ENCODE measurements around the gene OVOL1.
"Not testable (repeated sequence)": the region's sequence is repeated elsewhere in the genome, so short reads cannot be mapped to it uniquely, and the experiment has no call there.

The OVOL1 gene
- 0.77 to 43.5 (median 9.8) reads per million in 18 experiments for total RNA-seq

DNA sequence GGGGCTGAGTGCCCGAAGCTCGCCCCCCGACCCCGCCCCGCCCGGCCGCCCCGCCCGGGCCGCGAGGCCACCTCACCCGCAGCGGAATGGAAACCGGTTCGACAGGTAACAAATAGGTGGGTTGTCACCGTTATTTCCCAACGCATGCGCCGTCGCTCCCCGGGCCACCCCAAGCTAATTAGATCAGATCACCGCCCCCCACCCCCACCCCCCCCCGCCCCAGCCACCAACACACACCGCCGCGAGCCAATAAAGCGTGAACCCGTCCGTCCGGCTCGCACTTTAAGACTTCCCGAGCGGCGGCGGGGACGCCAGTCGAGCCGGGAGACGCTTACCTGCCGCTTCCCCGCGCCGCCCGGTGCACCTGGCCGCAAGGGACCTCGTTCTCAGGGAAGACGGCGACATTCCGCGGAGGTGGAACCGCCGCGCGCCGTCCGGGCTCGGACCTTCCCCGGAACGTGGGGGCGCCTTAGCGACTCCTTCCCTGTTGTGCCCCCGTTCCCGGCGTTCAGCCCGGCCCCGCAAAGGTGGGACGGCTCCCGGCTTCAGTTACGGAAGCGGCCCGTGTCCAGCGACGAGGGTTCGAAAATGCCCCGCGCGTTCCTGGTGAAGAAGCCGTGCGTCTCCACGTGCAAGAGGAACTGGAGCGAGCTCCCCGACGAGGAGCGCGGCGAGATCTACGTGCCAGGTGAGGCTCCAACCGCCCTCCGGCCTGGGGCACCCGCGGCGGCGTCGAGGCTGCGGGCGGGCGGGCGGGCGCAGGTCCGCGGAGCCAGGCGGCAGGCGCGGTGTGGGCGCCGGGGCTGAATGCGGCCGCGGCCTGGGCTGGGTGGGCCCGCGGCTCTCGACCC, at the start of gene OVOL1:
Gene OVOL1, plus strand, starts transcription at position 278 of the 851 bp plus-strand sequence. Its CDS starts 311 bp downstream, at position 589.
- DNase-seq: no peak

DNA sequence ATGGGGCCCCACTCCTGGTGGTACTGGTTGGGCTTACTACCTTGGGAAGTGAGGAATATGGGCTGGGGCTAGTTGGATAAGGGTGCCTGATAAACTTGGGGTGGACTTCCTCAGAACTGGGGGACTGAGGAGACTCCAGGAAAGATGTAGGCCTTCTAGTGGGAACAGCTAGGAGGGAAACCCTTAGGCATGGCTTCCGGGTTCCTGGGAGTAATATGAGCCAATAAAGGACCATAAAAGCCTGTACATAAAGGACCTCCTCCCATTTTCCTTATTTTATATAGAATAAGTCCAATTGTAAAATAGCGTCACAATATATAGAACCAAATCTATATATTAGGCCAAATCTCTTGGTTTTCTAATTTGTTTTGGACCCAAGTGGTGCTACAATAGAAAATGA, 47.8 kb upstream of the OVOL1 start:
- DNase-seq: no peak

DNA sequence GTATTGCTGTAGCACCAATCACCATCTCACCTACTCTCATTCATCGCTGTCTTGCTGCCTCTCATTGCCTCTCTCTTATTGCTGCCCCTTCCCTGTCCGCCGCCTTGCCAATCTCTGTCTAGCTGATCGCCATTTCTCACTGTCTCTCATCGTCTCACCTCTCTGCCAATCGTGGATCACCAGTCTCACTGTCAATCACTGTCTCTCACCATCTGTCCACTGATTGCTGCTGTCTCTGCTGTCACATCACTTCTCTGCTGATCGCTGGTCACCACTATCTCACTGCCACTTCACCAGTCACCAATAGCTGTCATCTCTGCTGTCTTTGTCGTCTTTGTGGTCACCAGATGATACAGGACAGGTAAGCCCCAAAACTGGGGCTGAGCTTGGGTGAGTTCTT, 45.7 kb upstream of the OVOL1 start:
- DNase-seq: no peak

DNA sequence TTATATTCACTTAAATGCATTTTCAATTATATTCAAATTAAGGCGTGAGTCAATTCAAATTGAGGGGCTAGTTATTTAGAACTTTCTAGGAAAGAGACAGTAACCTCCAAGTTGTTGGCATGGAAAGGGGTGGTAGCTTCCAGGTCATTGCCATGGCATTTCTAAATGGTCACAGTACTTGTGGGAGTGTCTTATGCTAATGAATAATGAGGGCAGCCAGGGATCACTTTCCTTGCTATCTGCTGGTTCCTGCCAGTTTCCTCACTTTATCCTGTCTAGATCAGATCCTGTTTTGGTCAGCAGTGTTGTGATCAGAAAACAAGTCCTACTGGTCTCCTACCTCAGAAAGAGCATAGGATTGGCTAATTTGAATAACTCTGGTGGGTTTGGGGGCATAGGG, 44.5 kb upstream of the OVOL1 start:
- no peak for DNase-seq

DNA sequence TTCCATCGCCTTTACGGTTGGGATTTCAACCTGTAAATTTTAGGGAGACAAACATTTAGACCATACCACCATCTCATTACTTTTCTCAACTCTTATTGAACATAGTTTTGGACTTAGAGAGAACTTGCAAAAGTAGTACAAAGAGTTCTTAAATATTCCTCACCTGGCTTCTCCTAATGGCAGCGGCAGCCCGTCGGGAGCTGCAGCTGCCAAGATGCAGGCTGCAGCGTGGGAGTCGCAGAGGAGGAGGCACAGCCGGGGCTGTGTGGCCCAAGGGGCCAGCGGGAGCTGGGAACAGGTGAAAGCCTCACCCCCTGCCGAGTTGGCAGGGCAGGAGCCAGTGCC, 43.2 kb upstream of the OVOL1 start:
- no peak for DNase-seq

DNA sequence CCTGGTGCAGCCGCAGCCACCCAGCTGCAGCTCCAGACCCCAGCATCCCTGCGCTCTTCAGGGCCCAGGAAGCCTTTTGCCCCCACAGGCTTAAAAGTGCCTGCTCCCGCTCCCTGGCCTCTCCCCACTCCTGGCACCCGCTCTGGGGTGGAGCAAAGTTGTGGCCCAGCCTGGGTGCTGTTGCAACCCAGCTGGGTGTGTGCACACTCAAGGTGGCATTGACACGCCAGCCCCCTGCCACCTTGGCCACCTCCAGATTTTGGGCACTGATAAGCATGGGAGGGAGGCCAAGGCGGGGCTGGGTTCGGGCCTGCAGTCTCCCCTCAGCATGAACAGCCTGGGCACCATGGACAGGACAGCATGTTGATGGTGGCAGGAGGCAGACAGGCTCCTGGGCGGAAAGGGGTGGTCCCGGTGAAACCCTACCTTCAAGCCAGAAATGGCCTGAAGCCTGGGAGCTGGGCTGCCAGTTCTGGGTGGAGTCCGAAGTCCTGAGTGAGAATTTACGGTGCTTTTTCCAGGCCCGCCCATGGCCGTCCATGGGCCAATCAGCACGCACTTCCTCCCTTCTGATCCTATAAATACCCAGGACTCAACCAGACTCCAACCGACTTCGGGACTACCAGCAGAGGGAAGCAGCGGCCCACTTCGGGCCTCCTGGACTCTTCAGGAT, 42.7 kb upstream of the OVOL1 start:
- peak; percentile 64 to 69 for DNase-seq

DNA sequence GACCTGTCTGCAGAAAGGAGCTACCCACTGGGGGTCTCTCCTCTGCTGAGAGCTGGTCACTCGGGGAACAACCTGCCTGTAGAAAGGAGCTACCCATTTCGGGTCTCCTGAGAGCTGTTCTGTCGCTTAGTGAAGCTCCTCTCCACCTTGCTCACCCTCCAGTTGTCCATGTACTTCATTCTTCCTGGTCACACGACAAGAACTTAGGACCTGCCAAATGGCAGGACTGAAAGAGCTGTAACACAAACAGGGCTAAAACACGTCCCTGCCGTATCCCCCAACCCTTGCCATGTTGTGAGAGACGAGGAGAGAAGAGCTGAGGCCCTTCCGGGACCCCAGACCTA, 42.2 kb upstream of the OVOL1 start:
- DNase-seq: no peak

DNA sequence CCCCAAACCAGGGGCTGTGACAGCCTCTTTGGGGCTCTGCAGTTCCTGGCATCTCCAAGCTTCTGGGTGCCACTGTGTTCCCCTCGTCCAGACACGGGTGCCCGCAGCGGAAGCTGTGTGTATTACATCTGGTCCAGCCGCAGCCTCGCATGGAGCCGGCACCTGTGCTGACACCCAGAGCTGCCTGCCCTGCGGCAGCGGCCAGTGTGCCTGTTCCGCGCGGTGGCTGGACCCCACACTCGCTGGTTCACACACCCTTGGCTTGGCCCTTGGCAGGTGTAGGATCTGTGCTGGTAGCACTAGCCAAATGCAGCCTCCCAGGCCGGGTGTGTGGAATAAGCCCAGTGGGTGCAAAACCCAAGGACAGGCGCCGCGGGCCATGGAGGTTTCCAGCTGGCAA, 41.8 kb upstream of the OVOL1 start:
- no peak for DNase-seq

DNA sequence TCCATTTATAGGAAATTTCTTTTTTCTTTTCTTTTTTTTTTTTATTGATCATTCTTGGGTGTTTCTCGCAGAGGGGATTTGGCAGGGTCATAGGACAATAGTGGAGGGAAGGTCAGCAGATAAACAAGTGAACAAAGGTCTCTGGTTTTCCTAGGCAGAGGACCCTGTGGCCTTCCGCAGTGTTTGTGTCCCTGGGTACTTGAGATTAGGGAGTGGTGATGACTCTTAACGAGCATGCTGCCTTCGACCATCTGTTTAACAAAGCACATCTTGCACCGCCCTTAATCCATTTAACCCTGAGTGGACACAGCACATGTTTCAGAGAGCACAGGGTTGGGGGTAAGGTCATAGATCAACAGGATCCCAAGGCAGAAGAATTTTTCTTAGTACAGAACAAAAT, 24.7 kb upstream of the OVOL1 start:
- not testable (repeated sequence) for DNase-seq

DNA sequence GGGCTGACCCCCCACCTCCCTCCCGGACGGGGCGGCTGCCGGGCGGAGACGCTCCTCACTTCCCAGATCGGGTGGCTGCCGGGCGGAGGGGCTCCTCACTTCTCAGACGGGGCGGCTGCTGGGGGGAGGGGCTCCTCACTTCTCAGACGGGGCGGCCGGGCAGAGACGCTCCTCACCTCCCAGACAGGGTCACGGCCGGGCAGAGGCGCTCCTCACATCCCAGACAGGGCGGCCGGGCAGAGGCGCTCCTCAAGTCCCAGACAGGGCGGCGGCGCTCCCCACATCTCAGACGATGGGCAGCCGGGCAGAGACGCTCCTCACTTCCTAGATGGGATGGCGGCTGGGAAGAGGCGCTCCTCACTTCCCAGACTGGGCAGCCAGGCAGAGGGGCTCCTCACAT, 24.0 kb upstream of the OVOL1 start:
- not testable (repeated sequence) for DNase-seq

DNA sequence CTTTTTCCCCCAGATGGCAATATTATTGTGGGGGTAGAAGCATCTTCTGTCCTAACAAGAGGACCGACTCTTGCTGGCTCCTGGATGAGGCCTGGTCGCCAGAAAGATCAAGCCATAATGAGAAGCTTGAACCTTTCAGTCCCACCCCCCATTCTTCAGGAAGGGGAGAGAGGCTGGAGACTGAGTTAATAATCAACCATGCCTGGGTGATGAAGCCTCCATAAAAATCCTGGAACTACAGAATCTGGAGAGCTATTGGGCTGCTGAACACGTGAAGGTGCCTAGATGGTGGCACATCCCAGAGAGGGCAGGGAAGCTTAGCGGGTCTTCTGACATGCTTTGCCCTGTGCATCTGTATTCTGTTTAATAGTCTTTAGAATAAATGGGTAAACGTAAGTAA, 22.4 kb upstream of the OVOL1 start:
- no peak for DNase-seq

DNA sequence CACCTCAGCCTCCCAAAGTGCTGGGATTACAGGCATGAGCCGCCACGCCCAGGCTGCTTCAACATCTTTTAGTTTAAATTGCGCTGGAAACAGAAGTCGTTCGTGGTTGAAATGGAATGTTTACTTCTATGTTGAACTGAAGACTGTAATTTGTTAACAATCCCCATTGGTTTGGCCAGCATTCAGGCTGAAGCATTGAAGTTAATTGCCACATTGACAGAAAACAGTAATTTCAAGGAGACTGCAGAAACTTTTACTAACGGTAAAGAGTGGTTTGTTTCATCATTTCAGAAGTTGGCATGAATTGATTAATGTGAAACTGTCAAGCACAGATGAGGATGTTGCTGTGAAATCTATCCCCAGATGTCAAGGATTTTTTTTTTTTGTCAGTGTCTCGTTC, 20.3 kb upstream of the OVOL1 start:
- DNase-seq: peak in 1 of 2 donors; percentile 70

DNA sequence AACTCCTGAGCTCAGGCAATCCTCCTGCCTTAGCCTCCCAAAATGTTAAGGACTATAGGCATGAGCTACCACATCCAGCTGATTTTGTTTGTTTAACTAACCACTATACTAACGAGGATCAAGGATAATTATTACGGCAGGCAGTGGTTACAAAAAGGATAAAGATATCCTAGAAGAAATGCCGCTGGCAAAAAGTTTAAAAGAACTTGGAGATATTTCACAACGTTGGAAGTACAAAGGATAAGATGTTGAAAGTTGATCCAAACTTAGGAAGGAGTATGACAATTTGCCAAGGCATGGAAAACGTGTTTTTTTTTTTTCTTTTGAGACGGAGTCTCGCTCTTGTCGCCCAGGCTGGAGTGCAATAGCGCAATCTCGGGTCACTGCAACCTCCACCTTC, 19.5 kb upstream of the OVOL1 start:
- DNase-seq: no peak

DNA sequence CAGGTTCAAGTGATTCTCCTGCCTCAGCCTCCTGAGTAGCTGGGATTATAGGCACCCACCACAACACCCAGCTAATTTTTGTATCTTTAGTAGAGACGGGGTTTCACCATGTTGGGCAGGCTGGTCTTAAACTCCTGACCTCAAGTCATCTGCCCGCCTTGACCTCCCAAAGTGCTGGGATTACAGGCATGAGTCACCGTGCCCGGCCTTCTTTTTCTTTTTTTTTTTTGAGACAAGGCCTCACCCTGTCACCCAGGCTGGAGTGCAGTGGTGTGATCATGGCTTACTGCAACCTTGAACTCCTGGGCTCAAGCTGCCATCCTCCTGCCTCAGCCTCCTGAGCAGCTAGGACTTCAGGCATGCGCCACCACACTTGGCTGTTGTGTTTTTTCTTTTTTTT, 19.1 kb upstream of the OVOL1 start:
- peak; percentile 62 to 63 for DNase-seq

DNA sequence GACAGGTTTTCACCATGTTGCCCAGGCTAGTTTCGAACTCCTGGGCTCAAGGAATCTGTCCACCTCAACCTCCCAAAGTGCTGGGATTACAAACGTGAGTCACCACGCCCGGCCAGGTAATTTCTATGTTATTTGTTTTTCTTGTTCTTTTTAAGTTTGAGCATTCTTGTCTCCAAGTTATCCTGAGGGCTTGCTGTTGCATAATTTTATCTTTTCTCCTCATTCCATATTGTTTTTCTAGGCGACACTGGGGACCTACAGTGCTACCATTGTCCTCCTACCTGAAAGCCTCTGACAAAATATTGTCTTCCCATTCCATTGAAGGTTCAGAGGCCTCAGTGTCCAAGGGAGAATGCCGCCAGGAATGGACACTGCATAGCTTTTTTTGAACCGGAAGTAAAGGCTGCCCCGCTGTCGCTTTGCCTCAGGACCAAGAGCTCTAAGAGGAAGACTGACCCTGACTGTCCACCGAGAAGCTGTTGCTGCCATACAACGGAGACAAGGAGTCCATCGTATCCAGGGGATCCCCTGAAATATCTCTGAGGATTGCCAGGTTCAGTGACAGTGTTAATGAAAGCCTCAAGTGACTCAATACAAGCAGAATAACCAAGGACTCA, 15.8 kb upstream of the OVOL1 start:
- DNase-seq: no peak

DNA sequence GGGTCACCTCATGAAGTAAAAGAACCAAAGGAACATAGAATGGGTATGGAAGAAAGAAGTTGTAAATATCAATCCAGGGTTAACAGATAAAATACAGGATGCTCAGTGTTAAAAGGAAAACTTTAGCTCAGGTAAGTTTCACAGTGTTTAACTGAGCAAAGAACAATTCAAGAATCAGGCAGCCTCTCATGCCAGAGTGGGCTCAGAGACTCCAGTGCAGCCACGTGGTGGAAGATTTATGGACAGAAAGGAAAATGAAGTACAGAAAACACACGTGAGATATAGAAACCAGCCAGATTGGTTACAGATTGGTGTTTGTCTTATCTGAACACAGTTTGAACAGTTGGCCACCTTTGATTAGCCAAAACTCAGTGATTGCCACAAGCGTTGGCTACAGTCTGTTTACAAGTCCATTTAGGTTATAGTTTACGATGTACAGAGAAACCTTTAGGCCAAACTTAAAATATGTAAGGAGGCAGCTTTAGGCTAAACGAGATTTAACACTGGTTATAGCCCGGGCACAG, 15.2 kb upstream of the OVOL1 start:
- DNase-seq: no peak

DNA sequence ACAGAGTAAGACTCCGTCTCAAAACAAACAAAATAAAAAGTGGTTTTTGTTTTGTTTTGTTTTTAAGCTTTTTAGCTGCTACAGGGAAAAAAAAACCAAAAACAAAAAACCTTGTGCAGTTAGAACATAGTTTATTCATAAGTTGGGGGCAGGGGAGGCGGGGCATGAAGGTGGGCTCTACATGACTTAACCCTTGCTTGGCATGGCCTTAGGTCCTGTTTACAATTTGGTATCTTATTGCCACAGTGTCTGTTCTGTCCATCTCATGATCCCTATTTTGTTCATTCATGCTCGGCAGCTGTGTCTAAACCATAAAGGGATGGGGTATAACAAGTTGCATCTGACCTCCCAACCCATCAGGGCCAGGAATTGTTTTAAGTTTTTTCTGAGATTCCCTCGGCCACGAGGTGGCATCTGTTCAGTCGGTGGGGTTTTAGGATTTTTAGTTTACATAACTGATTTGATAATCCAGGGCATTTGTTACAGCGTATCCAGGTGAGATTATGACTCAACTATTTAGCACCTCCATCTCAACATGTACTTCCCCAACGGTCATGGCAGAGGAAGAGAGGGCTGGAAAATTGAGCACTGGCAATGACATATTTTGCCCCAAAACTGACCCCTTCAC, 13.0 kb upstream of the OVOL1 start:
- DNase-seq: no peak

DNA sequence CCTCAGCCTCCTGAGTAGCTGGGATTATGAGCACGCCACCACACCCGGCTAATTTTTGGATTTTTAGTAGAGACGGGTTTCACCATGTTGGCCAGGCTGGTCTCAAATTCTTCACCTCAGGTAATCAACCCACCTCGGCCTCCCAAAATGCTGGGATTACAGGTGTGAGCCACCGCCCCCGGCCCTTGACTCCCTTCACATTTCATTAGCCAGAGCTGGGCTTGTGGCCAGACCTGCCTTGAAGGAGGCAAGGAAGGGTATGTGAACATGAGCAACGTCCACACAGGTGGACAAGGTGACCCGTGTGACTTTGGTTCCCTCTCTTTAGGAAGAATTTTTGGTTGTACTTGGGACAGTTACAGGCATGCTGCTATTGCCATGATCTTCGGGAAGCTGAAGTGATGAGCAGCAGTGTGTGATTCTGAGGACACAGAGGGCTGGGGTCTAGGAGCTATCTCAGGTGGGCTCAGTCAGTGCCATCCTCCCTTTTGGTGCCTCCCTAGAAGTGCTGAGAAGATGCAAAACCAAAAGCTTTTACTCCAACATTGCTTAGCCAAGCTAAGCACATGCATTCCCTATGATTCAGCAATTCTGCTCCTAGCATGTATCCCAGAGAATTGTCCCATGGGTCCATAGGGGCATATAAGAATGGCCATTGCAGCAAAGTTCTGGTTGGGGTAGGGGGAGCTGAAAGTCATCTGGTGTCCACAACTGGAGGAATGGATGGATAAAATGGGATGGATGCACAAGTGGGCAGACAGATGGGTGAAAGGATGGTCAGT, 12.1 kb upstream of the OVOL1 start:
- no peak for DNase-seq

DNA sequence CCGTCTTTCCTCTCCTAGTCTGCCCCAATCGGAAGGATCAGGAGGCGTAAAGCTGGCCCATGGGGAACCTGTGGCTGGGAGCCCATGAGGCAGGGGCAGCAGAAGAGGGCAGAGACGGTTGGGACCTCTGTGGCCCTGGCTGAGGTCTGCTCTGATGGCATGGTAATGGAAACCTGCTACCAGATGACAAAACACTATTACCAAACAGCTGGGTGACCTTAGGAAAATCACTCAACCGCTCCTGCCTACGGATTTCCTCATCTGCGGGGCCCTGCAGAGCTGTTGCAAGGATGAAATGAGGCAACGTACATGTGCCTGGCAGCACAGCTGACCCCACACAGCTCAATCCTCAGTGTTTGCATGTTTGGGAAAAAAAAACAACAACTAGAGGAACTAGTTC, 10.7 kb upstream of the OVOL1 start:
- peak; percentile 97 to 98 for DNase-seq

DNA sequence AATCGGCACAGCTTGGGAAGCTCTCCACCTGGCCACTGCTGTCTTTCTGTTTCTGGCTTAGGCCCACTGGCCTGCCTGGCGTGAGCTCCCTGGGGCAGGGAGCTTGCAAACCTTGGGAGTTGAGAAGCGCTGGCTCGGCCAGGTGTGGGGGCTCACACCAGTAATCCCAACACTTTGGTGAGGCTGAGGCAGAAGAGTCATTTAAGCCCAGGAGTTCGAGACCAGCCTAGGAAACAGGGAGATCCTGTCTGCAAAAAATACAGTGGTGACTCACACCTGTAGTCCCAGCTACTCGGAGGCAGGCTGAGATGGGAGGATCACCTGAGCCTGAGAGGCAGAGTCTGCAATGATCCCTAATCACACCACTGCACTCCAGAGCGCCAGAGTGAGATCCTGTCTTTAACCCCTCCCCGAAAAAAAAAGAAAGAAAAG, 10.1 kb upstream of the OVOL1 start:
- DNase-seq: no peak

DNA sequence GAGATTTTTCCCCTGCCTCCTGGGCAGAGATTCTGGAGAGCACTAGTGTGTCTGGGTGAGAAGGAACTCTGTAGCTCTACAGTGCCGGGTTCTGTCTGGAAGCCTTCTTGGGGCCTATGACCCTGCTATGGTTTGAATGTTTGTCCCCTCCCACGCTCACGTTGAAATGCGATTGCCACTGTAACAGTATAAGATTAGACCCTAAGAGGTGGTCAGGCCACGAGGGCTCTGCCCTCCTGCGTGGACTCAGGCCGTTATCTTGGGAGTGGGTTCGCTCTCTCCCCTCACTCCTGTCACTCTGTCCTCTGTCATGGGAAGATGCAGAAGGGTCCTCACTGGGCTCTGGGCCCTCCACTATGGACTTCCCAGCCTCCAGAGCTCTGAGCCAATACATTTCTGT, 9.6 kb upstream of the OVOL1 start:
- no peak for DNase-seq

DNA sequence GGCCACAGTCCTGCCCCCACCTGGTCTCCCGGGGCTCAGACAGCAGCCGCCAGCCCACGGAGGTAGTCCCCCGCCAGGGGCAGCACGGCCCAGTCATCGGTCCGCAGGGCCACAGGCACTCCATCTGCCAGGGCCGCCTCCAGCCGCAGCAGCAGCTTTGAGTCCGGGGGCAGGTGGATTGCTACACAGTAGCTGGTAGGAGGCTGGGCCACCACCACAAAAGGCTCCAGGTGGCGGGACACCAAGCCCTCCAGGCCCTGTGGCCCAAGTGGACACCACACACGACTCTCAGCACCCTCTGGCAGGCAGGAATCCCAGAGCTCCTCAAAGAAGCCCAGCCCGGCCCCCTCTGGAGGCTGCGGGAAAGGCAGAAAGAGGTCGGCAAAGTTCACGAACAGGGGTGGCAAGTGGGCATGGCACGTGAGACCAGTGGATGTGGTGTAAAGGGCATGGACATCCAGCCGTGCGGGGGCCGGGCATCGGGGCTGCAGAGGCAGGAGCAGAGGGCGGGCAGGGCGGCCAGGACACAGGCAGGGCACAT, 9.0 kb upstream of the OVOL1 start:
- no peak for DNase-seq
